Upper lobe of right lung (tissue), 1 donor: ENCODE data around the gene PRKG1. TPM values are rescaled to one million over a fixed set of nuclear protein-coding genes. Genes with fewer than 3 reads are reported as not detected.

ENCODE experiments used
- ATAC-seq: fragments of 200-7000 bp; cut with Tn5 transposase; one replicate; pipeline ENCODE4 v1.9.1; 2020; ENCODE audit warnings: mild to moderate bottlenecking, moderate library complexity
- DNase-seq: peaks from one replicate; pipeline ENCODE4 v3.0.0-alpha.2; 2020
- H3K27ac ChIP-seq: fragments of 200-600 bp; one replicate; pipeline ENCODE4 v1.8.0; 2022
- H3K27me3 ChIP-seq: fragments of 200-600 bp; one replicate; pipeline ENCODE4 v1.8.0; 2022; ENCODE audit warnings: mild to moderate bottlenecking
- H3K36me3 ChIP-seq: fragments of 200-600 bp; one replicate; pipeline ENCODE4 v1.8.0; 2022
- H3K4me1 ChIP-seq: fragments of 200-600 bp; one replicate; pipeline ENCODE4 v1.8.0; 2022
- H3K4me3 ChIP-seq: fragments of 200-600 bp; one replicate; pipeline ENCODE4 v1.8.0; 2022; ENCODE audit warnings: mild to moderate bottlenecking
- H3K9me3 ChIP-seq: fragments of 200-600 bp; one replicate; pipeline ENCODE4 v1.8.0; 2022
- intact Hi-C: fragments of 100-400 bp; cut with DNase I; formaldehyde crosslinking; loops from one replicate; pipeline ENCODE4 v1.11.0; 2022
- long read RNA-seq: library from polyadenylated mRNA; unstranded; transcript quantifications from one replicate; pipeline ENCODE4 v2.0.0, GENCODE V29; 2021
- total RNA-seq: library from RNA; stranded (reverse); fragmentation: NEBNext Ultra II Directional; extraction: Animal tissue kit (Norgen Biotek cat#: 25700); gene quantifications from one replicate; pipeline ENCODE4 v1.2.1, GENCODE V29; 2021
- TF ChIP-seq, protein P1 (sequence below): fragments of 200-600 bp; IDR thresholded peaks from one replicate; pipeline ENCODE4 v1.8.0; 2022; ENCODE audit warnings: antibody characterized with exemption
- donor health status: DM: no; HTN: yes; CAD: no; lungs with severe emphysema.

PRKG1 gene
- total RNA-seq: 30.0 TPM
- long read RNA-seq, partial matches to known transcripts: 3 of 15 reads
- long read RNA-seq, other reads (novel, unspliced or antisense): 12 of 15 reads

DNA sequence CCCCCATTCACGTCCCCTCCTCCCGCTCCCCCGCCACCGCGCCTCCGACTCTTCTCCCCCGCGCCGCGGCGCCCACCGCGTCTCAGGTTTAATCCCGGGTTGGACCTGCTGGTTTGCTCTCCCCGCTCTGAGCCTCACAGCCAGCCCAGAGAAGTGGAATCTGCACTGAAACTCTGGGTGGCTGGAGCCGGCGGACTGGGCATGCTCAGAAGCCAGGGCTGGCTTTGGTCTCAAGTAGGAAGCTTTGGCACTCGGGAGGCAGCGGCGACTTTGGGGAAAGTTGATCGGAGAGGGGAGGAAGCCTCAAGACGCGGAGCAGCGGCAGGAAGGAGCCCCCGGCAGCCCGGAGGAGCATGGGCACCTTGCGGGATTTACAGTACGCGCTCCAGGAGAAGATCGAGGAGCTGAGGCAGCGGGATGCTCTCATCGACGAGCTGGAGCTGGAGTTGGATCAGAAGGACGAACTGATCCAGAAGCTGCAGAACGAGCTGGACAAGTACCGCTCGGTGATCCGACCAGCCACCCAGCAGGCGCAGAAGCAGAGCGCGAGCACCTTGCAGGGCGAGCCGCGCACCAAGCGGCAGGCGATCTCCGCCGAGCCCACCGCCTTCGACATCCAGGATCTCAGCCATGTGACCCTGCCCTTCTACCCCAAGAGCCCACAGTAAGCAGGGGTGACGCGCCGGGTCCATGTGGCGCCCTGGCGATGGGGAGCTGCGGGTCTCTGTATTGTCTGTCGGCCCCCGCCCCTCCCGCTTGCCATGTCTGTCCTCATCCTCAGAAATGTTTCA is at the start of gene PRKG1:
TSS of gene PRKG1 (plus strand) at position 250 of the 791 bp plus-strand sequence.
- Histone ChIP-seq H3K27me3 (no peaks in the 10 kb centered on the region), H3K4me3 (peak within 1 kb of the TSS; percentile 60), H3K4me1 (no peaks in the 10 kb centered on the region), H3K36me3 (no peaks in the 10 kb centered on the region), H3K9me3 (no peaks in the 10 kb centered on the region), H3K27ac (peak within 1 kb of the TSS; percentile 38)
- intact Hi-C loops: no loop called here
- TF ChIP-seq, protein P1, sequence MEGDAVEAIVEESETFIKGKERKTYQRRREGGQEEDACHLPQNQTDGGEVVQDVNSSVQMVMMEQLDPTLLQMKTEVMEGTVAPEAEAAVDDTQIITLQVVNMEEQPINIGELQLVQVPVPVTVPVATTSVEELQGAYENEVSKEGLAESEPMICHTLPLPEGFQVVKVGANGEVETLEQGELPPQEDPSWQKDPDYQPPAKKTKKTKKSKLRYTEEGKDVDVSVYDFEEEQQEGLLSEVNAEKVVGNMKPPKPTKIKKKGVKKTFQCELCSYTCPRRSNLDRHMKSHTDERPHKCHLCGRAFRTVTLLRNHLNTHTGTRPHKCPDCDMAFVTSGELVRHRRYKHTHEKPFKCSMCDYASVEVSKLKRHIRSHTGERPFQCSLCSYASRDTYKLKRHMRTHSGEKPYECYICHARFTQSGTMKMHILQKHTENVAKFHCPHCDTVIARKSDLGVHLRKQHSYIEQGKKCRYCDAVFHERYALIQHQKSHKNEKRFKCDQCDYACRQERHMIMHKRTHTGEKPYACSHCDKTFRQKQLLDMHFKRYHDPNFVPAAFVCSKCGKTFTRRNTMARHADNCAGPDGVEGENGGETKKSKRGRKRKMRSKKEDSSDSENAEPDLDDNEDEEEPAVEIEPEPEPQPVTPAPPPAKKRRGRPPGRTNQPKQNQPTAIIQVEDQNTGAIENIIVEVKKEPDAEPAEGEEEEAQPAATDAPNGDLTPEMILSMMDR: no peak
- DNase-seq (peak; percentile 89), ATAC-seq (peak; percentile 95)

- no peaks in the 10 kb centered on the region for H3K4me1 ChIP-seq
- intact Hi-C loops: no loop called here
- no peak overlapping the region for H3K27ac ChIP-seq
- ATAC-seq (no peak), DNase-seq (no peak)
- H3K9me3 ChIP-seq: no peaks in the 10 kb centered on the region
- H3K4me3 ChIP-seq: no peak overlapping the region
- H3K27me3 ChIP-seq: no peaks in the 10 kb centered on the region
- TF ChIP-seq, protein P1: no peak
- H3K36me3 ChIP-seq: no peaks in the 10 kb centered on the region
Measured at GRCh38 chr10:51028420-51028819, 45.9 kb upstream of the PRKG1 start.

- intact Hi-C loops: no loop called here
Measured at GRCh38 chr10:51029172-51029641, 45.1 kb upstream of the PRKG1 start.

GRCh38 chr10:51030480-51030879 is 43.8 kb upstream of the PRKG1 start:
- TF ChIP-seq, protein P1: no peak
- H3K4me1 ChIP-seq: no peaks in the 10 kb centered on the region
- no peak for ATAC-seq
- no peak overlapping the region for H3K4me3 ChIP-seq
- no peaks in the 10 kb centered on the region for H3K9me3 ChIP-seq
- no peaks in the 10 kb centered on the region for H3K36me3 ChIP-seq
- H3K27me3 ChIP-seq: no peaks in the 10 kb centered on the region
- intact Hi-C loops: no loop called here
- H3K27ac ChIP-seq: no peak overlapping the region
- DNase-seq: no peak

More at GRCh38 chr10:51029172-51029641, 45.1 kb upstream of the PRKG1 start:
- ATAC-seq (no peak), DNase-seq (no peak)
- TF ChIP-seq, protein P1: no peak
- peak overlapping the region; percentile 31 for H3K27ac ChIP-seq
- H3K4me1 ChIP-seq: no peaks in the 10 kb centered on the region
- no peak overlapping the region for H3K4me3 ChIP-seq
- no peaks in the 10 kb centered on the region for H3K27me3 ChIP-seq
- no peaks in the 10 kb centered on the region for H3K36me3 ChIP-seq
- H3K9me3 ChIP-seq: no peaks in the 10 kb centered on the region

DNA sequence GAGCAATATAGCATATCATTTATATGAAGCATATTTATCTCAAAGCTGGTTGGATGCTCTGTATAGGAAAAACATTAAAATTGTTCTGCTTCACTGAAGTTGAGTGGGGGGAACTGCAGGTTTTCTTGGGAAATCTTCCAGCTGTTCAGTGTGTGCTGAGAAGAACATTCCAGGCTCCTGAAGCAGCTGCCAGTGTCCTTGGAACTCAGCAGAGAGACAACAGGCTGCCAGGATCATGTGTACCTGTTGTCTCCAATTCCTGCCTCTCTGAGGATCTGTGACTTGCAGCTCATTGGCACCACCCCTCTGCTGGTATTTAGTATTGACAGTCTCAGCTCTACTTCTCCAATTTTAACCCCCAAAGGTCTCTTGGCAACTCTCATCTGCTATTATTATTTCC is 42.3 kb upstream of the PRKG1 start:
- DNase-seq: no peak
- H3K36me3 ChIP-seq: no peaks in the 10 kb centered on the region
- no peak overlapping the region for H3K27ac ChIP-seq

More for the DNA sequence above, 42.3 kb upstream of the PRKG1 start:
- intact Hi-C loops: no loop called here
- no peak for ATAC-seq
- TF ChIP-seq, protein P1: no peak
- no peaks in the 10 kb centered on the region for H3K4me1 ChIP-seq
- no peaks in the 10 kb centered on the region for H3K27me3 ChIP-seq
- no peaks in the 10 kb centered on the region for H3K9me3 ChIP-seq
- H3K4me3 ChIP-seq: no peak overlapping the region
